ENCODE measurements around the gene PKNOX2.

Gene PKNOX2

DNA sequence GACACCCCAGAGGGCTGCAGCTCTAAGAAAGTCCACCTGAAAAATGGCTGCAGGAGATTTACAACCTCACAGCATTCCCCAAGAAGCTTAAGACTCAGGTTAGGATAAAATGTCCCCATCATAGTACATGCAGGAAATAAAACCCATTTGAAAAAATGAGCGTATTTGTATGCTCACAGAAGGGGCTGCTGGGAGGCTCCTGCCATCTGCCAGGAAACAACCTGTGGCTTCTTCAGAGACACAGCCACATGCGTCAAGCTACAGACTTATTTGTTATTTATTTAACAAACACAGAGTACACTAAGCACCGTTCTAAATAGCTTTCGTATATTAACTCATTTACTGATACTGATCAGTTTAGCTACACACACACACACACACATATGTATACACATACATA is 258.1 kb downstream of the PKNOX2 start:
- TF ChIP-seq TAF1 (IDR thresholded peaks at IDR 0.05; ENCODE audit: borderline replicate concordance, insufficient read depth, low read length) = no peak
- TF ChIP-seq FOXP2 (optimal IDR thresholded peaks at IDR 0.05; ENCODE audit: borderline replicate concordance, extremely low read depth, extremely low read length, insufficient read depth) = no peak
- TF ChIP-seq POLR2AphosphoS5 (IDR thresholded peaks at IDR 0.05; ENCODE audit: low read depth, low read length) = no peak
- TF ChIP-seq, protein P1, sequence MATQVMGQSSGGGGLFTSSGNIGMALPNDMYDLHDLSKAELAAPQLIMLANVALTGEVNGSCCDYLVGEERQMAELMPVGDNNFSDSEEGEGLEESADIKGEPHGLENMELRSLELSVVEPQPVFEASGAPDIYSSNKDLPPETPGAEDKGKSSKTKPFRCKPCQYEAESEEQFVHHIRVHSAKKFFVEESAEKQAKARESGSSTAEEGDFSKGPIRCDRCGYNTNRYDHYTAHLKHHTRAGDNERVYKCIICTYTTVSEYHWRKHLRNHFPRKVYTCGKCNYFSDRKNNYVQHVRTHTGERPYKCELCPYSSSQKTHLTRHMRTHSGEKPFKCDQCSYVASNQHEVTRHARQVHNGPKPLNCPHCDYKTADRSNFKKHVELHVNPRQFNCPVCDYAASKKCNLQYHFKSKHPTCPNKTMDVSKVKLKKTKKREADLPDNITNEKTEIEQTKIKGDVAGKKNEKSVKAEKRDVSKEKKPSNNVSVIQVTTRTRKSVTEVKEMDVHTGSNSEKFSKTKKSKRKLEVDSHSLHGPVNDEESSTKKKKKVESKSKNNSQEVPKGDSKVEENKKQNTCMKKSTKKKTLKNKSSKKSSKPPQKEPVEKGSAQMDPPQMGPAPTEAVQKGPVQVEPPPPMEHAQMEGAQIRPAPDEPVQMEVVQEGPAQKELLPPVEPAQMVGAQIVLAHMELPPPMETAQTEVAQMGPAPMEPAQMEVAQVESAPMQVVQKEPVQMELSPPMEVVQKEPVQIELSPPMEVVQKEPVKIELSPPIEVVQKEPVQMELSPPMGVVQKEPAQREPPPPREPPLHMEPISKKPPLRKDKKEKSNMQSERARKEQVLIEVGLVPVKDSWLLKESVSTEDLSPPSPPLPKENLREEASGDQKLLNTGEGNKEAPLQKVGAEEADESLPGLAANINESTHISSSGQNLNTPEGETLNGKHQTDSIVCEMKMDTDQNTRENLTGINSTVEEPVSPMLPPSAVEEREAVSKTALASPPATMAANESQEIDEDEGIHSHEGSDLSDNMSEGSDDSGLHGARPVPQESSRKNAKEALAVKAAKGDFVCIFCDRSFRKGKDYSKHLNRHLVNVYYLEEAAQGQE (IDR thresholded peaks at IDR 0.05; ENCODE audit: insufficient read depth in 1 of 2, low read depth in 2 of 2, low read length in 2 of 2) = no peak
- TF ChIP-seq SIN3A (IDR thresholded peaks at IDR 0.05; ENCODE audit: borderline replicate concordance, insufficient read depth, low read length) = no peak

DNA sequence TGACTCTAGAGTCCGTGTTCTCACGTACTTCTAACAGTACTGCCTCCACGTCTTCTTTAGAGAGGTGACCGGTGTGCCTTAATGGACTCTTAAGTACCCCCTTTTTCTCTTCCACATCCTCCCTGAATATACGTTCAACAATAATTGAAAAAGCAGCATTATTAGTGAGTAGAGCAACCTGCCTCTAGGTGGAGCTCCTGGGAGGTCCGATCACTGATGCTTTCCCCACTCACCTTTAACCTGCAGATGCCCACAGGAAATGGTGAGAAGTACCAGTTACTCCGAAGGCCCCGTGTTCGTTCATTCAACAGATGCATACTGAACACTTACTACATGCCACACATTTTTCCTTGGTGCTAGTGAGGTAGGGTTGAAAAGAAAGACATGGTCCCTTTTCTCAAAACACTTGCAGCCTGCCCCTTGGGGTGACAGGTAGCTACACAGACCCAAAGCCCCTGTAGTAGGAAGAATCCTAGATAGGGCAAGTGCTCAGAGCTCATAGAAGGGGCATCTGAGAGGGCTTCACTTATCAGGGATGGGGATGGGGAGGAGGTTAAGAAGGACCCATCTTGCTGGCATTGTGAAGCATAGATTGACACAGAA is 258.8 kb downstream of the PKNOX2 start:
- no peak for TF ChIP-seq SIN3A (IDR thresholded peaks at IDR 0.05; ENCODE audit: borderline replicate concordance, insufficient read depth, low read length)
- no peak for TF ChIP-seq FOXP2 (optimal IDR thresholded peaks at IDR 0.05; ENCODE audit: borderline replicate concordance, extremely low read depth, extremely low read length, insufficient read depth)
- TF ChIP-seq, protein P1 (IDR thresholded peaks at IDR 0.05; ENCODE audit: insufficient read depth in 1 of 2, low read depth in 2 of 2, low read length in 2 of 2) = no peak
- no peak for TF ChIP-seq TAF1 (IDR thresholded peaks at IDR 0.05; ENCODE audit: borderline replicate concordance, insufficient read depth, low read length)
- TF ChIP-seq POLR2AphosphoS5 (IDR thresholded peaks at IDR 0.05; ENCODE audit: low read depth, low read length) = no peak

DNA sequence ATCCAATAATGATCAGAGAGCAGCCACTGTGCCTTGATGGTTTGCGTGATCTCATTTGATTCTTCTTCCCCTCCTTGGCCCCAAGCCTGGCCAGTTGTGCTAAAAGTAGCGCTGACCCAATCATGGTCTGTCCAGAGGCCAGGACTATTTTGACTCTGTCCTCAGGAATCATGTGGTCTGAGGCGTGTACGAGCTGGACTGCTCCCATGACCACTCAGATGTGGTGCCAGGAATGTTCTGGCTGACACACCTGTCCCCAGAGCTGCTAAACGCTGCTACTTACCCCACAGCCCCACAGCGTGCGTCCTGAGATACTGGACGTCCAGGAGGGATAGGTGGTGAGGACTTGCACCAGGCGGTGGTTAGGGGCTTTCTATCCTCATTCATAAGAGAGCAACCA is 261.1 kb downstream of the PKNOX2 start:
- TF ChIP-seq SIN3A (IDR thresholded peaks at IDR 0.05; ENCODE audit: borderline replicate concordance, insufficient read depth, low read length) (no peak), POLR2AphosphoS5 (IDR thresholded peaks at IDR 0.05; ENCODE audit: low read depth, low read length) (no peak), TAF1 (IDR thresholded peaks at IDR 0.05; ENCODE audit: borderline replicate concordance, insufficient read depth, low read length) (no peak), FOXP2 (optimal IDR thresholded peaks at IDR 0.05; ENCODE audit: borderline replicate concordance, extremely low read depth, extremely low read length, insufficient read depth) (no peak)
- TF ChIP-seq, protein P1 (IDR thresholded peaks at IDR 0.05; ENCODE audit: insufficient read depth in 1 of 2, low read depth in 2 of 2, low read length in 2 of 2) = no peak

DNA sequence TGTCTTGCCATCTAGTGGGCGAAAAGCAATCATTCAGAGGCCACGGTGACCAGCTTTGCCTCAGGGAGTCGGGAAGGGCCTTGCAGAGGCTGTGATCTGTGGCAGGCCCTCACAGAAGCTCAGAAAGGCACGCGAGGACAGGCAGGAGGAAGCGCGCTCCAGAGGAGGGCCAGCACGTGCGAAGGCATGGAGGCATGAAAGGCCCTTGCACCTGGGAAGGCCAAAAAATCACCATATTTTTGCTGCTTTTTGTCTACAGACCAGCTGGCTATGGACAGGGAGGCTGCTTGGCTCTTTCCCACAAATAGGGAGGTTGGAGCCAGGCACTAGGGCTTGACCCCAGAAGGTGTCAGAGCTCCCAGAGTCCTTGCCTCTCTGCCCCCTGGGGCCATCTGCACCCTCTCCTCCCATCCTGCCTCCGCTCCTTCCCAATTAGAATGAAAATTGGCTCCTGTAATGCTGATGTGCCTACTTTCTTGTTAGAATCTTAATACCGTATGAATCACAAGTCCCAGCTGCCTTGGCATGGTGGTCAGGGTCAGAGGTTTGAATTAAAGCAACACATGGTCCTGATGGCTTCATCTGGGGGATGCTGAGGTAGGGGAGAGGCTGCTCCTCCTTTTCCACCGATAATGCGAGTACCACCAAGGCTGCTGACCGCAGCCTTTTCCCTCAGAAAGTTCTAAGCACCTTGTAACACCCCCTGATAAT is 262.4 kb downstream of the PKNOX2 start:
- TF ChIP-seq SIN3A (IDR thresholded peaks at IDR 0.05; ENCODE audit: borderline replicate concordance, insufficient read depth, low read length) (no peak), POLR2AphosphoS5 (IDR thresholded peaks at IDR 0.05; ENCODE audit: low read depth, low read length) (no peak), TAF1 (IDR thresholded peaks at IDR 0.05; ENCODE audit: borderline replicate concordance, insufficient read depth, low read length) (no peak), FOXP2 (optimal IDR thresholded peaks at IDR 0.05; ENCODE audit: borderline replicate concordance, extremely low read depth, extremely low read length, insufficient read depth) (no peak)
- TF ChIP-seq, protein P1 (IDR thresholded peaks at IDR 0.05; ENCODE audit: insufficient read depth in 1 of 2, low read depth in 2 of 2, low read length in 2 of 2) = no peak
